Fibroblast of lung (primary cell): ENCODE measurements around the gene PARS2.

Experiments
- EZH2 ChIP-seq: IDR thresholded peaks from 2 replicates; pipeline ENCODE4 v1.5.1; 2012; ENCODE audit warnings: low read length, control low read depth, mild to moderate bottlenecking; ENCODE audit errors: missing control alignments
- TF ChIP-seq, protein P1 (sequence below), 2 donors: IDR thresholded peaks in 1 of 2; conservative IDR thresholded peaks in 1 of 2; 1 replicate in 1 of 2; 2 replicates in 1 of 2; pipeline ENCODE4 v1.5.1; 2011 to 2012; ENCODE audit warnings: low read length in 2 of 2, control low read depth in 1 of 2, inconsistent platforms in 1 of 2, low read depth in 1 of 2, mild to moderate bottlenecking in 1 of 2

DNA sequence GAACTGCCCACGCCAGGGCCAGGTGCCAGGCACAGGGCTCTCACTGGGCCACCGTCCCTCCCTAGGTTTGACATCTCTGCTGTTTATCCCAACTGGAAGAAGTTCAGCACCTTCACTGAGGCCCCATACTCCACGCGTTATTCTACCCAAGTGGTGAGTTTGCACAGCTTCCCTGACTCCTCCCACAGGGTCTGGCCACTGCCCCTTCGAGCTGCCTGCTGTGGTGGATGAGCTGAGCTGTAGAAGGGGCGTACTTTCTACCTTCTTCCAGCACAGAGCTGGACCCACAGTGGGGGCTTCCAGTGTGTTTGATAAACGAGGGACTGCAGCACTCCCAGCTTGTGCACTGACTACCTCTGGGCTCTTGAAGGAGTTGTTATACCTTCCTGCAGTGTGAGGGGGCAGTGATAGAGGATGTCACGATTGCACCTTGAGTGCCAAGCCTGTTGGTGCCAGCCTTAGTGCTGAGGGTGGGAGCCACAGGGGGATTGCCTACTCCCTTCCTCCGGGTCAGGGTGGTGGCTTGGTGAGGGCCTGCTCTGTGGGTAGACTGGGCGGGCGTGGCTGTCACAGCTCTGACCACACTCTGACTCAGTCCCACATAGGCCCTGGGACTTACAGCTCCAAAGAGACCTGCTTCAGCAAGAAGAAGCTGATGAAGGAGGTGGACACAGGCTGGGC, 42.7 kb upstream of the PARS2 start:
- TF ChIP-seq, protein P1, sequence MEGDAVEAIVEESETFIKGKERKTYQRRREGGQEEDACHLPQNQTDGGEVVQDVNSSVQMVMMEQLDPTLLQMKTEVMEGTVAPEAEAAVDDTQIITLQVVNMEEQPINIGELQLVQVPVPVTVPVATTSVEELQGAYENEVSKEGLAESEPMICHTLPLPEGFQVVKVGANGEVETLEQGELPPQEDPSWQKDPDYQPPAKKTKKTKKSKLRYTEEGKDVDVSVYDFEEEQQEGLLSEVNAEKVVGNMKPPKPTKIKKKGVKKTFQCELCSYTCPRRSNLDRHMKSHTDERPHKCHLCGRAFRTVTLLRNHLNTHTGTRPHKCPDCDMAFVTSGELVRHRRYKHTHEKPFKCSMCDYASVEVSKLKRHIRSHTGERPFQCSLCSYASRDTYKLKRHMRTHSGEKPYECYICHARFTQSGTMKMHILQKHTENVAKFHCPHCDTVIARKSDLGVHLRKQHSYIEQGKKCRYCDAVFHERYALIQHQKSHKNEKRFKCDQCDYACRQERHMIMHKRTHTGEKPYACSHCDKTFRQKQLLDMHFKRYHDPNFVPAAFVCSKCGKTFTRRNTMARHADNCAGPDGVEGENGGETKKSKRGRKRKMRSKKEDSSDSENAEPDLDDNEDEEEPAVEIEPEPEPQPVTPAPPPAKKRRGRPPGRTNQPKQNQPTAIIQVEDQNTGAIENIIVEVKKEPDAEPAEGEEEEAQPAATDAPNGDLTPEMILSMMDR (conservative IDR thresholded peaks at IDR 0.05 in 1 of 2, IDR thresholded peaks at IDR 0.05 in 1 of 2; ENCODE audit: low read depth in 1 of 2, low read length in 2 of 2): no peak
- no peak for TF ChIP-seq EZH2
